A549 (cell line): Measurements from ENCODE around the gene PAPPA. TPM values are rescaled to one million over a fixed set of nuclear protein-coding genes. Genes with fewer than 3 reads are reported as not detected.

Experiments
- ATAC-seq, 2 experiments: fragments of 200-7000 bp in 1 of 2; fragments of >200 bp in 1 of 2; cut with Nextera tagmentation in 1 of 2; cut with Tn5 transposase in 1 of 2; 3 replicates each; pipeline versions ENCODE4 v1.8.0 to v1.9.1; 2018 to 2020; ENCODE audit warnings: mild to moderate bottlenecking in 1 of 2, moderate library complexity in 1 of 2
- CTCF ChIA-PET: fragments of 300-600 bp; sonication (Branson Sonifier 250); formaldehyde crosslinking; extraction: SDS; loops from one replicate; lab custom pipeline; 2021; ENCODE audit warnings: antibody characterized with exemption, inconsistent platforms; lab: Yijun Ruan, JAX
- POLR2A ChIA-PET: fragments of 350-600 bp; formaldehyde crosslinking; extraction: SDS; loops from one replicate; lab custom pipeline; 2021; ENCODE audit warnings: antibody characterized with exemption, inconsistent platforms; lab: Yijun Ruan, JAX
- DNase-seq, 2 experiments: peaks; one replicate each; pipeline versions ENCODE4 v3.0.0 to v3.0.0-alpha.2; 2011 to 2016; ENCODE audit warnings: low read depth in 1 of 2, low spot score in 1 of 2
- FAIRE-seq: peaks from 2 replicates; lab custom pipeline; 2011; peaks lifted over from hg19 to GRCh38; lab: Jason Lieb, UNC
- H3K27ac ChIP-seq, 2 experiments: fragments of >200 bp; sonication (Bioruptor Twin); formaldehyde crosslinking; 3 replicates each; pipeline ENCODE4 v1.5.1; 2016 to 2017
- H3K4me1 ChIP-seq: fragments of >200 bp; sonication (Bioruptor Twin); formaldehyde crosslinking; 3 replicates; pipeline ENCODE4 v1.6.1; 2016
- H3K4me2 ChIP-seq: fragments of >200 bp; sonication (Bioruptor Twin); formaldehyde crosslinking; 3 replicates; pipeline ENCODE4 v1.6.1; 2016
- H3K4me3 ChIP-seq: fragments of >200 bp; sonication (Bioruptor Twin); formaldehyde crosslinking; 3 replicates; pipeline ENCODE4 v1.5.1; 2016
- H3K9me3 ChIP-seq: fragments of >200 bp; sonication (Bioruptor Twin); formaldehyde crosslinking; 3 replicates; pipeline ENCODE4 v1.6.1; 2016
- BHLHE40 ChIP-seq: IDR thresholded peaks from 2 replicates; pipeline ENCODE4 v1.6.1; 2012; ENCODE audit warnings: low read depth, low read length, inconsistent platforms
- CBX8 ChIP-seq: fragments of 200-600 bp; sonication (generic); IDR thresholded peaks from 2 replicates; pipeline ENCODE4 v1.6.1; 2016
- CHD4 ChIP-seq: fragments of 200-600 bp; sonication (generic); IDR thresholded peaks from 2 replicates; pipeline ENCODE4 v1.6.1; 2016; ENCODE audit warnings: antibody characterized with exemption, mild to moderate bottlenecking, borderline replicate concordance
- EHMT2 ChIP-seq: fragments of 200-600 bp; sonication (generic); IDR thresholded peaks from 2 replicates; pipeline ENCODE4 v1.6.1; 2016; ENCODE audit warnings: antibody characterized with exemption, low read depth, mild to moderate bottlenecking, moderate library complexity
- EP300 ChIP-seq, 2 experiments: fragments of >200 bp; sonication (Bioruptor Twin); formaldehyde crosslinking; IDR thresholded peaks; 2 replicates in 1 of 2; 3 replicates in 1 of 2; pipeline ENCODE4 v1.6.1; 2016 to 2017
- FOSL2 ChIP-seq, 2 experiments: fragments of 450-650 bp in 1 of 2; fragments of >200 bp in 1 of 2; sonication (Bioruptor Twin) in 1 of 2; formaldehyde crosslinking; IDR thresholded peaks; 2 replicates each; pipeline versions ENCODE4 v1.5.0 to v1.6.1; 2016 to 2020; ENCODE audit warnings: mild to moderate bottlenecking in 1 of 2, moderate library complexity in 1 of 2
- FOXS1 ChIP-seq: fragments of 250-450 bp; sonication (Bioruptor Pico); IDR thresholded peaks from 2 replicates; pipeline ENCODE4 v1.5.0; 2020; ENCODE audit warnings: mild to moderate bottlenecking, moderate library complexity
- GATA3 ChIP-seq: IDR thresholded peaks from 2 replicates; pipeline ENCODE4 v1.6.1; 2012; ENCODE audit warnings: borderline replicate concordance
- HEYL ChIP-seq: fragments of 250-450 bp; sonication (Bioruptor Pico); IDR thresholded peaks from 2 replicates; pipeline ENCODE4 v1.8.0; 2021; ENCODE audit warnings: mild to moderate bottlenecking, moderate library complexity
- HOXA7 ChIP-seq: fragments of 250-450 bp; sonication (Bioruptor Pico); IDR thresholded peaks from 2 replicates; pipeline ENCODE4 v1.5.0; 2020; ENCODE audit warnings: mild to moderate bottlenecking, moderate library complexity
- HOXB13 ChIP-seq: fragments of 250-450 bp; sonication (Bioruptor Pico); IDR thresholded peaks from 2 replicates; pipeline ENCODE4 v1.5.0; 2020; ENCODE audit warnings: low read depth, mild to moderate bottlenecking, moderate library complexity
- JUN ChIP-seq, 2 experiments: fragments of >200 bp; sonication (Bioruptor Twin); formaldehyde crosslinking; IDR thresholded peaks; 2 replicates in 1 of 2; 3 replicates in 1 of 2; pipeline ENCODE4 v1.6.1; 2016 to 2017
- JUNB ChIP-seq: fragments of >200 bp; sonication (Bioruptor Twin); formaldehyde crosslinking; IDR thresholded peaks from 2 replicates; pipeline ENCODE4 v1.6.1; 2016
- KDM5A ChIP-seq: fragments of 200-600 bp; sonication (generic); IDR thresholded peaks from 2 replicates; pipeline ENCODE4 v1.6.1; 2016; ENCODE audit warnings: antibody characterized with exemption, mild to moderate bottlenecking
- MAFK ChIP-seq: fragments of 450-650 bp; IDR thresholded peaks from 2 replicates; pipeline ENCODE4 v1.6.1; 2014; ENCODE audit not compliant: partially characterized antibody
- MYC ChIP-seq: IDR thresholded peaks from 2 replicates; pipeline ENCODE4 v1.6.1; 2012; ENCODE audit warnings: mild to moderate bottlenecking, inconsistent platforms, low read length, improper control_type of control experiment, borderline replicate concordance
- NR3C1 ChIP-seq: fragments of >200 bp; sonication (Bioruptor Twin); formaldehyde crosslinking; IDR thresholded peaks from 3 replicates; pipeline ENCODE4 v1.6.1; 2017
- POLR2A ChIP-seq: IDR thresholded peaks from 2 replicates; pipeline ENCODE4 v1.6.1; 2012; ENCODE audit warnings: mild to moderate bottlenecking, low read length
- POLR2AphosphoS2 ChIP-seq: conservative IDR thresholded peaks from 2 replicates; pipeline ENCODE4 v1.6.1; 2012; ENCODE audit warnings: low read length, improper control_type of control experiment, inconsistent platforms
- RFX5 ChIP-seq: fragments of 450-650 bp; IDR thresholded peaks from 2 replicates; pipeline ENCODE4 v1.7.1; 2014; ENCODE audit warnings: antibody characterized with exemption, mild to moderate bottlenecking, moderate library complexity
- RNF2 ChIP-seq: fragments of 200-600 bp; sonication (generic); IDR thresholded peaks from 2 replicates; pipeline ENCODE4 v1.6.1; 2016; ENCODE audit warnings: low read depth, mild to moderate bottlenecking, antibody characterized with exemption, moderate library complexity, borderline replicate concordance
- SMC3 ChIP-seq: fragments of >200 bp; sonication (Bioruptor Twin); formaldehyde crosslinking; IDR thresholded peaks from 3 replicates; pipeline ENCODE4 v1.6.1; 2018; ENCODE audit warnings: inconsistent platforms
- TFCP2L1 ChIP-seq: fragments of 250-450 bp; sonication (Bioruptor Pico); IDR thresholded peaks from 2 replicates; pipeline ENCODE4 v1.5.0; 2021; ENCODE audit warnings: mild to moderate bottlenecking
- TP53 ChIP-seq: fragments of 250-450 bp; sonication (Bioruptor Pico); IDR thresholded peaks from 2 replicates; pipeline ENCODE4 v1.5.0; 2021; ENCODE audit warnings: mild to moderate bottlenecking, moderate library complexity
- ZFP36 ChIP-seq: fragments of 450-650 bp; IDR thresholded peaks from 2 replicates; pipeline ENCODE4 v1.6.1; 2014; ENCODE audit warnings: borderline replicate concordance; ENCODE audit not compliant: partially characterized antibody
- WGBS: methylation state at CpG from one replicate; pipeline ENCODE4 v1.1.6; 2017; ENCODE audit errors: missing lambda C conversion rate; 5-methylcytosine and 5-hydroxymethylcytosine counted together
- polyA plus RNA-seq, 4 experiments: library from polyadenylated mRNA; depleted of rRNA in 3 of 4; stranded (reverse); fragments of >200 nt; fragmentation: RNase III in 1 of 4; extraction: RNeasy Plus Mini Kit Qiagen cat#74134 plus additional on column Dnase treatment in 1 of 4; gene quantifications; 2 replicates in 3 of 4; 3 replicates in 1 of 4; pipeline ENCODE4 v1.2.3, GENCODE V29; 2011 to 2017
- TF ChIP-seq, protein P1 (sequence below): fragments of >200 bp; sonication (Bioruptor Twin); formaldehyde crosslinking; IDR thresholded peaks from 3 replicates; pipeline ENCODE4 v1.6.1; 2016
- TF ChIP-seq, protein P2 (sequence below): IDR thresholded peaks from 2 replicates; pipeline ENCODE4 v1.6.1; 2012
- TF ChIP-seq, protein P3 (sequence below): fragments of 250-450 bp; sonication (Bioruptor Pico); IDR thresholded peaks from 2 replicates; pipeline ENCODE4 v1.5.0; 2021; ENCODE audit warnings: mild to moderate bottlenecking, moderate library complexity, borderline replicate concordance

PAPPA gene
- polyA plus RNA-seq, 2 of the 4 experiments (the other 2 are of a cell fraction), result 40.0 to 127 TPM

DNA sequence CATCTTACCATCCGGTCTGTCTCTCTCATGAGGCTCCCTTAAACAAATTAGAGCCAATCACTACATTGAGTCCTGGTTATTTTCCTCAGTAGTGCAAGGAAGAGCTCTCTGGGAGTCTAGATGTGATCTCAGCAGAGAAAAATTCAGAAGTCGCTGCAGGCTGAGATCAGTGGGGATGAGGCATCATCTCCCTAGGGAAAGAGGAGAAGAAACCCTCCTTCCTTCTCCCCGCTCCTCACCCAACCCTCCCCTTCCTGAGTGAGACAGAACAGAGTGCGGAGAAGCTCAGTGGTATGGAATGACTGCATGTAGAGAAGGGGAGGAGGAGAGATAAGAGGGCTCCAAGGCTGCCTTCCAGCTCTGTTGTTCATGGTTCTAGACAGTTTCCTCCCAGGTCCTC lies 80.5 kb downstream of the PAPPA start (continued):
- TF ChIP-seq, protein P1, sequence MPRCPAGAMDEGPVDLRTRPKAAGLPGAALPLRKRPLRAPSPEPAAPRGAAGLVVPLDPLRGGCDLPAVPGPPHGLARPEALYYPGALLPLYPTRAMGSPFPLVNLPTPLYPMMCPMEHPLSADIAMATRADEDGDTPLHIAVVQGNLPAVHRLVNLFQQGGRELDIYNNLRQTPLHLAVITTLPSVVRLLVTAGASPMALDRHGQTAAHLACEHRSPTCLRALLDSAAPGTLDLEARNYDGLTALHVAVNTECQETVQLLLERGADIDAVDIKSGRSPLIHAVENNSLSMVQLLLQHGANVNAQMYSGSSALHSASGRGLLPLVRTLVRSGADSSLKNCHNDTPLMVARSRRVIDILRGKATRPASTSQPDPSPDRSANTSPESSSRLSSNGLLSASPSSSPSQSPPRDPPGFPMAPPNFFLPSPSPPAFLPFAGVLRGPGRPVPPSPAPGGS, result no peak
- 0 out of 3 replicates have a peak, but pooled peaks have one; percentile 7 for TF ChIP-seq SMC3
- no peak for TF ChIP-seq TP53 (CRISPR knock-in tag)
- TF ChIP-seq FOSL2 (IDR thresholded peaks at IDR 0.05), result no peak
- TF ChIP-seq FOSL2 (CRISPR knock-in tag; IDR thresholded peaks at IDR 0.05), result peak; percentile 68
- no peak for TF ChIP-seq MAFK
- no peak for TF ChIP-seq BHLHE40
- no peak for TF ChIP-seq EHMT2
- TF ChIP-seq HOXB13 (CRISPR knock-in tag), result 0 out of 2 replicates have a peak, but pooled peaks have one; percentile 12
- TF ChIP-seq RNF2, result no peak
- no peak for TF ChIP-seq FOXS1
- TF ChIP-seq EP300 (IDR thresholded peaks at IDR 0.05), result peak in 1 of 2 experiments; percentile 18; a peak in 1 of 5 replicates
- TF ChIP-seq CHD4, result no peak

DNA sequence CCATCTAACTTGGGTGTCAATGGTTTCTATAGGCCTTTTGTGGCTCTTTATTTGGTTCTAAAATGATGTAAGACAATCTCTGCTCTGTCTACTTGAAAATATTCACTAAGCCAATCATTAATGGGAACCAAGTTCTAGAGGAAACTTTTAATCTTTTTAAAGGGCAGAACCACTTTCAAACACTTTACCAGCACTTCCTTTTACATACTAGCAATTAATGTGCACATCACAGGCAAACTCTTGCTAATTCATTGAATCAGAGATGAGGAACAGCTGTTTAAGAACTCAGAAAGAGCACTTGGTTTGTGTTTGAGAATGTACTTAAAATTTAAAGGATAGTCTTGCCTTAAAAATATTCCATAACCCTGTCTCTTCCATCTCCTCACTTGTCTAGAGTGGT lies 83.4 kb downstream of the PAPPA start:
- FAIRE-seq, result no peak
- POLR2A ChIA-PET, result no interaction called here

DNA sequence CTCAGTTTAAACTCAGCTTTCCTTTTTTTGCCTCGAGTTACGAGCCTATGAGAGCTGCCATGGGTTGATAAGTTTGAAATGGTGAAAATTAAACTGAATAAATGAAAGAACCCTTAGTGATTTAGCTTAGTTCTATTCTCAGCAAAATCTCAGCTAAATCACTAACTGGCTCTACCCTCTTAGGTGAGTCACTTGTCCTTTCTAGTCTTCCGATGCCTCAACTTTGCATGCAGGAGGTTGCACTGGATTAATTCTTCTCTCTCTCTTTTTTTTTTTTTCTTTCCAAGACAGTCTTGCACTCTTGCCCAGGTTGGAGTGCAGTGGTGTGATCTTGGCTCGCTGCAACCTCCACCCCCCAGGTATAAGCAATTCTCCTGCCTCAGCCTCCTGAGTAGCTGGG lies 83.9 kb downstream of the PAPPA start:
- ATAC-seq (no peak), FAIRE-seq (no peak), DNase-seq (no peak)
- WGBS, result 87% methylated on average over 4 of the region's 4 CpGs
- TF ChIP-seq NR3C1 (no peak), FOSL2 (IDR thresholded peaks at IDR 0.05) (no peak), FOSL2 (CRISPR knock-in tag; IDR thresholded peaks at IDR 0.05) (peak; percentile 29; the same call in 1 of the 2 replicates), HEYL (CRISPR knock-in tag) (no peak), TFCP2L1 (CRISPR knock-in tag) (no peak), HOXA7 (CRISPR knock-in tag) (no peak)
- Histone ChIP-seq H3K27ac (peak overlapping the region; percentile 91 to 95), H3K4me2 (peak overlapping the region; percentile 37), H3K9me3 (no peaks in the 10 kb centered on the region), H3K4me1 (peaks cover 90% of the 10 kb centered on the region), H3K4me3 (no peak overlapping the region)
- ChIA-PET CTCF (interaction anchor here (0.7 kb wide), 2 partner anchors 64 to 210 kb away, joined by 3 read pairs; no protein-coding TSS in a partner anchor), POLR2A (no interaction called here)

More for the DNA sequence above, 83.4 kb downstream of the PAPPA start:
- H3K9me3 ChIP-seq, result no peaks in the 10 kb centered on the region
- no peak for TF ChIP-seq CBX8
- no peak for TF ChIP-seq ZFP36
- no peak for TF ChIP-seq RFX5
- no peak for TF ChIP-seq EHMT2
- TF ChIP-seq JUNB, result no peak
- no peak for TF ChIP-seq CHD4
- TF ChIP-seq, protein P2, sequence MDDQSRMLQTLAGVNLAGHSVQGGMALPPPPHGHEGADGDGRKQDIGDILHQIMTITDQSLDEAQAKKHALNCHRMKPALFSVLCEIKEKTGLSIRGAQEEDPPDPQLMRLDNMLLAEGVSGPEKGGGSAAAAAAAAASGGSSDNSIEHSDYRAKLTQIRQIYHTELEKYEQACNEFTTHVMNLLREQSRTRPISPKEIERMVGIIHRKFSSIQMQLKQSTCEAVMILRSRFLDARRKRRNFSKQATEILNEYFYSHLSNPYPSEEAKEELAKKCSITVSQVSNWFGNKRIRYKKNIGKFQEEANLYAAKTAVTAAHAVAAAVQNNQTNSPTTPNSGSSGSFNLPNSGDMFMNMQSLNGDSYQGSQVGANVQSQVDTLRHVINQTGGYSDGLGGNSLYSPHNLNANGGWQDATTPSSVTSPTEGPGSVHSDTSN, result no peak
- TF ChIP-seq KDM5A, result no peak
- no peak for TF ChIP-seq MYC
- no peak for TF ChIP-seq POLR2A
- no peak for TF ChIP-seq FOSL2 (IDR thresholded peaks at IDR 0.05)
- TF ChIP-seq FOSL2 (CRISPR knock-in tag; IDR thresholded peaks at IDR 0.05), result no peak
- no peak for TF ChIP-seq GATA3
- no peak for TF ChIP-seq POLR2AphosphoS2
- TF ChIP-seq RNF2, result no peak
- TF ChIP-seq, protein P3, sequence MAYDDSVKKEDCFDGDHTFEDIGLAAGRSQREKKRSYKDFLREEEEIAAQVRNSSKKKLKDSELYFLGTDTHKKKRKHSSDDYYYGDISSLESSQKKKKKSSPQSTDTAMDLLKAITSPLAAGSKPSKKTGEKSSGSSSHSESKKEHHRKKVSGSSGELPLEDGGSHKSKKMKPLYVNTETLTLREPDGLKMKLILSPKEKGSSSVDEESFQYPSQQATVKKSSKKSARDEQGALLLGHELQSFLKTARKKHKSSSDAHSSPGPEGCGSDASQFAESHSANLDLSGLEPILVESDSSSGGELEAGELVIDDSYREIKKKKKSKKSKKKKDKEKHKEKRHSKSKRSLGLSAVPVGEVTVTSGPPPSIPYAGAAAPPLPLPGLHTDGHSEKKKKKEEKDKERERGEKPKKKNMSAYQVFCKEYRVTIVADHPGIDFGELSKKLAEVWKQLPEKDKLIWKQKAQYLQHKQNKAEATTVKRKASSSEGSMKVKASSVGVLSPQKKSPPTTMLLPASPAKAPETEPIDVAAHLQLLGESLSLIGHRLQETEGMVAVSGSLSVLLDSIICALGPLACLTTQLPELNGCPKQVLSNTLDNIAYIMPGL (CRISPR knock-in tag), result no peak
- no peak for TF ChIP-seq MAFK
- no peak for TF ChIP-seq JUN (IDR thresholded peaks at IDR 0.05)
- TF ChIP-seq, all 56 proteins: peak for 0
- peaks cover 92% of the 10 kb centered on the region for H3K4me1 ChIP-seq
- H3K4me2 ChIP-seq, result peak overlapping the region; percentile 37
- ATAC-seq (no peak), DNase-seq (no peak)
- CTCF ChIA-PET, result interaction anchor here (0.7 kb wide), 2 partner anchors 65 to 210 kb away, joined by 3 read pairs; no protein-coding TSS in a partner anchor
- no peak overlapping the region for H3K4me3 ChIP-seq
- peak overlapping the region; percentile 91 to 95 for H3K27ac ChIP-seq
